Islet precursor cell (in vitro differentiated cells): ENCODE data around the gene SBF2.
A peak's percentile ranks its signal among the peaks of the same experiment; 100 is the strongest.

Experiments
- DNase-seq: peaks from one replicate; pipeline ENCODE4 v3.0.0-alpha.2; 2018

Gene SBF2

DNA sequence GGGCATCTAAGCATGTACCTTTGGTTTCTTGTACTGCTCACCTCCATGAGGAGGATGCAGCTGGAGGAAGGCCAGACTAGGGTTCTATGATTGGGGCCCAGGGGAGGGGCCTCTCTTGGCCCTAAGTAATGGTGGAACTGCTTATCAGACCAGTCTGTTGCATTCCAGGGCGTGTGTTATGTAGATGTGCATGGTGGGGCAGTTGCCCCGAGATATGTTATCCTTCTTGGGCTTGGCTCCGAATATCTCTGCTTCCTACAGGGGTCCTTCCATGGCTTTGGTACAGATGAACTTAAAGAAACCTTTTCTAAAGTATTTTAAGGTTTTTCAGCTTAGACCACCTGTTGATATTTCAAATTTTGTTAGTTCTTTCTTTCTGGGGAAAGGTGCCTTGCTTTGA lies 504.1 kb downstream of the SBF2 start:
- no peak for DNase-seq

- DNase-seq, result no peak
These were observed 506.0 kb downstream of the SBF2 start for GRCh38 chr11:9787981-9788521.

DNA sequence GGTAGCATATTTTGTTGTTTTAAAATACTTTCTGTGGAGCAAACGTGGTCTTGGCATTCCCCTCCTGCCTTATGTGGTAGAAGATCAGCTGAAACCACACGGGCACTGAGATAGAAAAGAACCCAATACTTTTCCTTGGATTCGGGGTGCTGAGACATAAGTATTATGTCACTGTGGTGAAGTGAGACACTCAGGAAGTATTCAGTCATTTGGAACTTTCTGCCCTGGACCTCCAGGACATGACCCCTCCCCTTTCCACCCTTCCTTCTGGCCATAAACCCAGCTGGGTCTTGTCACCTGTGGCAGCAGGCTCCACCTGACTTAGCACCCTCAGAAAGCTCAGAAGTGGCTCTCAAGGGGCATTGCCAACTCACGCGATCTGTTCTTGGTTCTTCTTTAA lies 506.8 kb downstream of the SBF2 start:
- no peak for DNase-seq

DNA sequence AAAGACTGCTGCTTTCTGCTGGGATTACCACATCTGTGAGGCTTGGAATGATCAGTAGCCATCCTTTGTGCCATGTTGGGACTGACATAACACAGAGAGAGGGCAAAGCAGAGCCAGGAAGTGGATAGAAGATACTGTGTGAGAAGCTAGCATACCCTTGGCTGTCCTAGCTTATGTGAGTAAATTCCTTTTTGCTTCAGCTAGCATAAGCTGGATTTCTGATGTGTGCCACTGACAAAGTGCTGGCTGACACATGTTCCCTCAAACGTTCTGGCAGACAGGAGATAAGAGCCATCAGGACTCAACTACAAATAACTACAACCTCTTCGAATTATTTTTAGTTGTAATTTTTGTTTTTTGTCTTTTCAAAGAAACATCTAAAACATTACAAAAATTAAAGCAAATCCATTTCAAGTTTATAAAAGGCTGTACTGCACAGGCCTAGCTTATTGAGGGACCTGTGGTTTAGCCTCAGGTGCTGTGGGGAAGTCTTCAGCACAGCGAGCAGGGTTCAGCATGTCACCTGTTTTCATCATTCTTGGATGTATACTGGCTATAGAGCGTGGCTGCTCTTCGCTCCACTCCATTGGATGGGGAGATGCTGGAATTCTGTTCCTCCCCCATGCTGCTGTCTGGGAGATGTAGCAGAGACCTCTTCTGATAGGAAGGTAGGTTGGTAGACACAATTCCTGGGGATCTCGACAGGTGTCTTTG lies 509.3 kb downstream of the SBF2 start:
- DNase-seq, result no peak

- DNase-seq, result no peak
These were observed 510.0 kb downstream of the SBF2 start for GRCh38 chr11:9783986-9784385.

DNA sequence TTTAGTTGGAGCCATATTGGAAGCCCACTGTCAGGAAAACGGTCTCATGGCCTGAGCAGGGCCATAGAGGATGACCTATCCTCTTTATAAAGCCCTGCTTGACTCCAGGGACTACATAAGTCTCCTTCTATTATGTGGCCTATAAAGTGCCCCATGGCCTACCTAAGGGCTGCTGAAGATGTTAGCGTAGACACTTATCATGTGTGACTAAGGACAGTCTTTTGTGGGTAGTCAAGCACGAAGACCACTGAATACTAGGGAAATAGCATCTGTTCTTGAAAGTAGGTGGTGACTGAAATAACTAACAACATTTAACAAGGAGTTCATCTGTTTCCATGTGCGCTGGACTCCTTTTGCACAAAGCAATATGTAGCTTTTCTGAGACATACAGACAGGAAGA lies 513.1 kb downstream of the SBF2 start:
- DNase-seq, result no peak

- no peak for DNase-seq
These were observed 516.5 kb downstream of the SBF2 start for GRCh38 chr11:9777525-9777924.

DNA sequence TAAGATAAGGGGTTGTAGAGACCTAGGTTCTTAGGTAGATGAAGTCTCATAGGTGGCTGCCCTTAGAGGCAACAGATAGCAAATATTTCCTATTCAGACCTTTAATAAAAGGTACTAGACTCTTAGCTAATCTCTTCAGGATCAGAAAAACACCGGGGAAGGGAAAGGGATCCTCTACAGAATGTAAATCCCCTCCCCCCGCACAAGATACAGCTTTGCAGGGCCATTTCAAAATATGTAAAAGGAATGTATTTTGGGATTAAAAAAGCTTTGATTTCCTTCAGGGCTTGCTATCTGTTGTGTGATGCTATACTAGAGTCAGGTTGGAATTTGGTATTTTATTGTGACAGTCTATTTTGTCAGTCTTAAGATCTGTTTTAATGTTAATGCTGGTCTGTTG lies 517.0 kb downstream of the SBF2 start:
- no peak for DNase-seq

DNA sequence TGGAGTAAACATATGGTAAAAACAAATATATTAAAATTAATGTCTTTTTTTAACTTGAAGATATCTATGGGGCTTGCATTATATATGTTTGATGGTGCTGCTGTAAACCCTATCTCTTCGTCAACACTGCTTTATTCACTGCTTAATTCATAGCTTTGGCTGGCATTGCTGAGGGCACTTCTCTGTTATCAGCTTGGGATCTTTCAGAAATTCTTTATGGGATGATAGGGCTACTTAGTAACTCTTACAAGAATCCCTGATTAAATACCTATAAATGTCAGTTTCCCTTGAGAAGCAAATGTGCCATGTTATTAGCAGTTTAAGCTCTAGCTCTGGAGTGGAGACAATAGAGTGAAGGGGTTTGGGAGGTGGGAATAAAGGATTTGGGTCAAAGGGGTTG lies 517.8 kb downstream of the SBF2 start:
- no peak for DNase-seq

GRCh38 chr11:9775398-9775779 lies 518.6 kb downstream of the SBF2 start:
- no peak for DNase-seq

DNA sequence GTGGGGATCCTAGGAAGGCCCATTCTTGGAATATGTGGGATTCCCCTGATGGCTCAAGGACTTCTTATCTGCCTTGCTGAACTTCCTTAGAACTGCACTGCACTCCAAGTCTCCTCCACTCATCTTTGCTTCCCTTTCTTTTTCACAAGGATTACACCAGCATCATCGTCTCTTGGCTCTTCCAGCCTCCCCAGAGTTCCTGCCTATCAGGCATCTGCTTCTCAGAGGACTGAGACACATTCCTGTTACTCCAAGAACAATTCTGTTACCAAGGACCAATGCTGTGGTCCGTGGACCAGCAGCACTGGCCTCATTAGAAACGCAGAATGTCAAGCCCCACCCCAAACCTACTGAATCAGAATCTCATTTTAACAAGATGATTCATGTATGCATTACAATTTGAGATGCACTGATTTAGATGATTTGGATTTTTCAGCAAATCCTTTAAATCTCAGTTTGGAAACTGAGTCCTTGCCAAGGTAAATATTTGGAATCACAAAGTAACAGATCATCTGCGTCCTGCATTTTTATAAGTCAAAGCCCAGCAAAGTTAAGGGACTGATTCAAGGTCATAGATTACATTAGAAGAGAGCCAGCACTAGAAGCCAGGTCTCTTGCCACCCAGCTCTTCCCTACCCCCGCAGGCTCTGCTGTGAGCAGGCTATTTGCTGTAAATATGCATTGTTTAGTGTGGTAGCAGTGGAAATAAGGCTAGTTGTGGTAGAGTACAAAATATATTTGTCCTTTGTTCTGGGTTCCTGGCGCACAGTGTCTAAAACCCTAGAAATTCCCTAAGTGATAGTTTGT lies 519.2 kb downstream of the SBF2 start:
- DNase-seq, result peak; percentile 58

DNA sequence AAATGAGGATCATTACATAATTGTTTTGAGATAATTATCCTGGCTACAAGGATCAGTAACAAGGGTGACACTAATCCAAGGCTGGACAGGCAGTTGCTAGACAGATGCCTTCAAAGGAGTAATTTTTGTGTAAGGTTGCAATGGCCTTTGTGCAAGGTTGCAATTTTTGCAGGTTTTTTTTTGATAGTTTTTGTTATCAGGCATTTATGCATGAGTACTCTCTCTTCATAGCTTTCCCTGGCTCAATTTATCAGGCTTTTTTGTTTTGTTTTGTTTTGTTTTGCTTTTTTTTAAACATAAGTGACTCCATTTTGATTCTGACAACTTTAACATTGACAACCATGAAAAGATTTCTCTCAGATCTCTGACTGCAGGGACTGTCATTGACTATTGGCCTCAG lies 519.9 kb downstream of the SBF2 start:
- DNase-seq, result no peak

DNA sequence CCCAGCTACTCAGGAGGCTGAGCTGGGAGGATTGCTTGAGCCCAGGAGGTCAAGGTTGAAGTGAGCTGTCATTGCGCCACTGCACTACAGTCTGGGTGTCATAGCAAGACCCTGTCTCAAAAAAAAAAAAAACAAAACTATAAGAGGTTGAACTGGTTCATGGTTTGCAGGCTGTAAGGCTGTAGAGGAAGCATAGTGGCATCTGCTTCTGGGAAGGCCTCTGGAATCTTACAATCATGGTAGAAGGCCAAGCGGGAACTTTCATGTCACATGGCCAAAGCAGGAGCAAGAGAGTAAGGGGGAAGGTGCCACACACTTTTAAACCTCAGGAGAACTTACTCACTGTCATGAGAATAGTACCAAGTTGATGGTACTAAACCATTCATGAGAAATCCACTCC lies 520.5 kb downstream of the SBF2 start:
- DNase-seq, result no peak

DNA sequence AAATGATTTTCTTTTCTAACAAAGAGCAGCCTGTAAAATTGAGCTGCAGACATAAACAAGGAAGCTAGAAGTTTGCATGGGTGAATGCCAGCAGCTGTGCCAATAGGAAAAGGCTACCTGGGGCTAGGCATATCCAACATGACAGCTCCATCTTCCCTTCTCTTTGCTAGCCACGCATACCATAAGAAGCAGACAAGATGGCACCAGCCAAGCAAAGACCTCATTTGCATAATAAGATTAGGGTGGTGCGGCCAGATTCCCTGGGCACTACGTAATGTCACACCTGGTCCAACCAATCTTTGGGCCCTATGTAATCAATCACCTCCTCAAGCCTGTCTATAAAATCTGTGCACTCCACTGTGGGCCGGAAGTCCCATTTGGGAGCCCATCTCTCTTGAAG lies 521.8 kb downstream of the SBF2 start:
- DNase-seq, result peak; percentile 10

GRCh38 chr11:9771071-9771511 lies 522.9 kb downstream of the SBF2 start:
- no peak for DNase-seq

GRCh38 chr11:9769621-9770020 lies 524.4 kb downstream of the SBF2 start:
- DNase-seq, result peak; percentile 35

DNA sequence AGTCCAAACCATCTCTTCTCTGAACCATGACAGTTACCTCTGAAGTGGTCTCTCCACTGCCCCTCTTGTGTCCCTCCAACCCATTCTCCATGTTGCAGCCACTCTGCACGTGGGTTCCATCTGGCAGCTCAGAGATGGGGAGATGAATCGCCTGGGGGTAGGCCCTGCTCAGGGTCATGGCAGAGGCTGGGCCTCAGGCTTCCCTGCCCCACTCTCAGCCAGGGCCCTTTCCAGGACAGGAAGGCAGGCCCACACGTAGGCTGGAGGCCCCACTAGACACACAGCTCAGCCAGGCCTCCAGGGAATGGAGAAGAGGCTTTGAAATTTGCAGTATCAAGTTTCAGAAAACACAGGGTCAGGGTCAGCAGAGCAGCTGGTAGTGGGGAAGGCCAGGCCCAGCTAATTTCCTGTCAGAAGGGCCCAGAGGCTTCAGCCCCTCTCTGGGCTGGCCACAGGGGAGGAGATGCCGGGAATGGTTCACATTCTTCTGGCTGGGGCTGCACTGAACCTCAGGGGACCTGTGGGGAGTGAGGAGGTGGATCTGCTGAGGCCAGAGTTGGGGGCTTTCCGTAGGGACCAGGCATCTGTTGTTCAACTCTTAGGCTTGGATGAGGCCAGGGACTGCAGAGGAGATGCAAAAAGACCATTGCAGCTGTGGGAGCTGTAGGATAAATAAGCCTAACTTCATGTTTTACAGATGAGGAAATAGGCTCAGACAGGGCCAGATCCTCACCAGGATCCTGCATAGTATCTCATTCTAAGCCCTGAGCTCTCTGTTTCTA lies 528.5 kb downstream of the SBF2 start:
- peak; percentile 97 for DNase-seq

GRCh38 chr11:9763301-9763700 lies 530.7 kb downstream of the SBF2 start:
- no peak for DNase-seq

DNA sequence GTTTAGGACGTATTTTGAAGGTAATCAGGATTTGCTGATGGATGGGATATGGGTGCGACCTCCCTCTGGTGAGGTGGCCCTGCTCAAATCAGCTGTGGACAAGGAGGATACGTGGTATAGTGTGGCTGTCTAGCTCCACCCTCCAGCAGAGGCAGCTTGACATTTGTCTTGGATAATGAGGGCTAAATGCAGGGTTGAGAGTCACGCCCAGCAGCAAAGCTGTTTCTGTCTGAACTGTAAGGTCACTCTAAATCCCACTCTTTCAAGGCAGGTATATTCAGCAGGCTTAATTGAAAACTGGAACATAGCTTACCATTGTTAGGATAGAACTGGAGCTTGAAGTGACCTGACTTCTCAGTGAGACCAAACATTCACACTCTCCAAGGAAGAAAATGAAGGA lies 531.5 kb downstream of the SBF2 start:
- no peak for DNase-seq

DNA sequence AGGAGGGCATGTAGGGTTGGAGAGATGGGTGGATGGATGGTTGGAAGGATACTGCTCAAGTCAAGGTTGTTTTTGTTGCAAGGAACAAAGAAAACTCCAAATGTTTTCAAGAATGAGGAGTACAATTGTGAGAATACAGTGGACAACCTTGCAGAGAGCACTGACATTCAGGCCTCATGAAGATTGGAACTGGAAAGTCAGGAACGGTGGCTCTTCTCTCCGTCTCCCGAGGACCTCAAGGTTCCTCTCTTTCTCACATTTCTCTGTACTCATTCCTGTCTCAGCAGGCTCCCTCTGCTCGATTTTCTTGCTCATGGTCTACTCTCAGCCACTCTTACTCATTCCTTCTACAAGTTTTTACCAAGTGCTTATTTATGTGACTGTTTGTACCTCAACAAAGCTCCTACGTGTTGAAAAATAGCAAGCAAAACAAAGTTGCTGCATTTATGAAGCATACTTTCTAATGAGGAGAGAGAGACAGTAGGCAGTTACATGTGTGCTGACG lies 532.5 kb downstream of the SBF2 start:
- no peak for DNase-seq

DNA sequence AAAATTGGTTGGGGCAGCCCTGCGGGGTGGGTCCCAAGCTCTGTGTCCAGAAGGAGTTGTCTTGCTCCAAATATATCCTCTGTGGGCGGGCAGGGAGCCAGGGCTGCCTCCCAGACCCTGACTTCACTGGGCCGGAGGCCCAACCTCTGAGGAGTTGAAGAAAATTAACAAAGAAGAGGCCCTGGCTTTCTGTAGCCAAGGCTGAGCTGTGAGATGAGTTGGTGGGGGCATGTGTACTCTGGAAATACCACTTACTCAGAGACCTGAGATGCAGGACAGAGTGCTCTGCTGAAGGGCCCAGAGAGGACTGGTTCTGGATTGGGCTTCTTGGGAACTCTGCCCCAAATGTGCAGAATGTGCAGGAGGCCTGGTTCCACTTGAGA lies 533.8 kb downstream of the SBF2 start:
- peak; percentile 59 for DNase-seq

GRCh38 chr11:9759519-9760192 lies 534.4 kb downstream of the SBF2 start:
- peak; percentile 89 for DNase-seq
